ENCODE results near the gene MED25. TPM values are rescaled to one million over a fixed set of nuclear protein-coding genes. Genes with fewer than 3 reads are reported as not detected.

Gene MED25
- total RNA-seq, 1 donor from 2014 or later: 34.5 TPM

DNA sequence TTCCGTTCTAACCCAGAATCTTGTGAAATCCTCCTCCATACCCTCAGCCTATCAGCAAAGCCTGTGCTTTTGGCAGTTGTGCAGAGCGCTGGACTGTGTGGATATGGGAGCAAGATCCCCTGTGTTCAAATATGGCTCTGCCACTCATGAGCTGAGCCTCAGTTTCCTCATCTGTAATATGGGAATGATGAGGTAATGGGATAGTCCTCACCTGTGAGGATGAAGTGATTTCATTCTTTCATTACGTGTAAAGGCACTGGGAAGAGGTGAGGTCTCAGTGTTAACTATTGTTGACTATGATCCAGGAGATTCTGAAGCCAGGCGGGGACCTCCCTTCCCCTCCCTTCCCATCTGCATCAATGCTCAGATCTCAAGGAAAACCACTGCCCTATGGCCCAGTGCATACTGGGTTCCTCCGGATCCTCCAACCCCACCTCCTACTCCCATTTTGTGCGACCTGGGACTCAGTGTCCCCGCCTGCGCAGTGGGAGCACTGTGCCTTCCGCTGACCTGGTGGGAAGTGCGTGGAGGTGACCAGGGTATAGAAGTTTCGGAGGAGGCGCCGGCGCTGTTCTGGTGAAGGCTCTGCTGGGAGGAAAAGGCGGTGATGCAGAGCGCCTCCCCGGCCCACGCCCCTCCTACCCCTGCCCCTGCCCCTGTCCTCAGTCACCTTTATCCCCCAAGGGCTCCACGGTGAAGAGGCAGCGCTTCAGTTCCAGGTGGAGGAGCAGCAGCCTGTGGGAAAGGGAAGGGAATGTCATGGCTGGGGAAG is 10.0 kb upstream of the MED25 start:
- no peaks in the 10 kb centered on the region for H3K27me3 ChIP-seq (ENCODE audit: control insufficient read depth, insufficient read depth, low read length)
- DNase-seq (ENCODE audit: low read depth): no peak
- no peak overlapping the region for H3K4me3 ChIP-seq (ENCODE audit: low read depth, low read length)
- TF ChIP-seq, protein P1, sequence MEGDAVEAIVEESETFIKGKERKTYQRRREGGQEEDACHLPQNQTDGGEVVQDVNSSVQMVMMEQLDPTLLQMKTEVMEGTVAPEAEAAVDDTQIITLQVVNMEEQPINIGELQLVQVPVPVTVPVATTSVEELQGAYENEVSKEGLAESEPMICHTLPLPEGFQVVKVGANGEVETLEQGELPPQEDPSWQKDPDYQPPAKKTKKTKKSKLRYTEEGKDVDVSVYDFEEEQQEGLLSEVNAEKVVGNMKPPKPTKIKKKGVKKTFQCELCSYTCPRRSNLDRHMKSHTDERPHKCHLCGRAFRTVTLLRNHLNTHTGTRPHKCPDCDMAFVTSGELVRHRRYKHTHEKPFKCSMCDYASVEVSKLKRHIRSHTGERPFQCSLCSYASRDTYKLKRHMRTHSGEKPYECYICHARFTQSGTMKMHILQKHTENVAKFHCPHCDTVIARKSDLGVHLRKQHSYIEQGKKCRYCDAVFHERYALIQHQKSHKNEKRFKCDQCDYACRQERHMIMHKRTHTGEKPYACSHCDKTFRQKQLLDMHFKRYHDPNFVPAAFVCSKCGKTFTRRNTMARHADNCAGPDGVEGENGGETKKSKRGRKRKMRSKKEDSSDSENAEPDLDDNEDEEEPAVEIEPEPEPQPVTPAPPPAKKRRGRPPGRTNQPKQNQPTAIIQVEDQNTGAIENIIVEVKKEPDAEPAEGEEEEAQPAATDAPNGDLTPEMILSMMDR (IDR thresholded peaks at IDR 0.05; ENCODE audit: insufficient read depth, low read length, poor library complexity, severe bottlenecking): no peak
- H3K36me3 ChIP-seq (ENCODE audit: control insufficient read depth, insufficient read depth, low read length): no peaks in the 10 kb centered on the region

DNA sequence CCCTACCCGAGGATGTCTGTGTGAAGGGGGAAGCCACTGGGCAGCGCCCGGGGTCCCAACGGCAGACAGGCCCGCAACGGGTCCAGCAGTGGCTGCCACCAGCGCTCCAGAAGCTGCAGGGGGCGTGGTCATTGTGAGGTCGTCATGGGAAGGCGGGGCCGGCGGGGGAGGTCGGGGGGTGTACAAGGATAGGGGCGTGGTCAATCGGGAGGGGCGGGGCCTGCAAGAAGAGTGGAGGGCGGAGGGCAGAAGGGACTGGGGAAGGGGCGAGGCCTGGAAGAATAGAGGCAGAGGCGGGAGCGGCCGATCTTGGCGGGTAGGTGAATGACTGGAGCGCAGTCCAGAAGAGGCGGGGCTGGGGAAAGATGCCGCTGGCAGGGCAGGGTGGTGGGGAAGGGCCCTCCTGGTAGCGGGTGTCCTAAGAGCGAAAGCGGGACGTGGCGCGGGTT is 9.4 kb upstream of the MED25 start:
- DNase-seq (ENCODE audit: low read depth): peak; percentile 28
- Histone ChIP-seq H3K27me3 (ENCODE audit: control insufficient read depth, insufficient read depth, low read length) (no peaks in the 10 kb centered on the region), H3K36me3 (ENCODE audit: control insufficient read depth, insufficient read depth, low read length) (no peaks in the 10 kb centered on the region), H3K4me3 (ENCODE audit: low read depth, low read length) (peak overlapping the region; percentile 51)
- TF ChIP-seq, protein P1 (IDR thresholded peaks at IDR 0.05; ENCODE audit: insufficient read depth, low read length, poor library complexity, severe bottlenecking): no peak

DNA sequence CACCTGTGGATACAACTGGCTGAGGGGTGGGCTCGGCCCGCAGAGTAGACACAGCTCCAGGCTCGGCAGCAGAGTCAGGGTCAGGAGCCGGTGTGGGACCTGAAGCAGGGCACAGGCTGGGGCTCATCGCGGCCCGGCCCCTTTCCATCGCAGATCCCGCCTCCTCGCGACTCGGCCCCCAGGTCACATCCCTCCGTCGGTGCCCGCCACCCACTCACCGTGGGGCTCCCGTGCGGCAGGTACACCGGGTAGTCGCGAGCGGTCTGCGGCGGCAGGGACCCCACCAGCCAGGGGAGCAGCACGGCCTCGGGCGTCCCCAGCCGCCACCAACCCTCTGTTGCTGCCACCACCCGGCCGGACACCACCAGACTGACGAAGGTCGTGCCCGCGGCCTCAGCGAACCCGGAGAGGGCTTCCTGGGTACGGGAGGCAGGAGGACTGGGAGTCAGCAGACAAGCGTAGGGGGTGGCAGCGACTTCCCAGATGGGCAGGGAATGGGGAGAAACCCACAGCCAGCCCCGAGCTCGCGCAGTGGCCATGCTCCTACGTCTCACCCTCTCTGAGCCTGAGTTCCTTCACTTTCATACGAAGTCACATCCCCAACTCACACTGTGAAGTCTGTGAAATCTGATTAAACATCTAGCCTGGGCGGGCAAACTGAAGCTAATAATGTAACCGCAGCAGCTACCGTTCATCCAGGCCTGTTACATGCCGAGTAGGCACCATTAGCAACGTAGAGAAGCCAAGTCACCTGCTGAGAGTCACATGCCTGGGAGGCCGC is 8.7 kb upstream of the MED25 start:
- Histone ChIP-seq H3K4me3 (ENCODE audit: low read depth, low read length) (peak overlapping the region; percentile 51), H3K36me3 (ENCODE audit: control insufficient read depth, insufficient read depth, low read length) (no peaks in the 10 kb centered on the region), H3K27me3 (ENCODE audit: control insufficient read depth, insufficient read depth, low read length) (no peaks in the 10 kb centered on the region)
- no peak for DNase-seq (ENCODE audit: low read depth)
- TF ChIP-seq, protein P1 (IDR thresholded peaks at IDR 0.05; ENCODE audit: insufficient read depth, low read length, poor library complexity, severe bottlenecking): peak; percentile 4

DNA sequence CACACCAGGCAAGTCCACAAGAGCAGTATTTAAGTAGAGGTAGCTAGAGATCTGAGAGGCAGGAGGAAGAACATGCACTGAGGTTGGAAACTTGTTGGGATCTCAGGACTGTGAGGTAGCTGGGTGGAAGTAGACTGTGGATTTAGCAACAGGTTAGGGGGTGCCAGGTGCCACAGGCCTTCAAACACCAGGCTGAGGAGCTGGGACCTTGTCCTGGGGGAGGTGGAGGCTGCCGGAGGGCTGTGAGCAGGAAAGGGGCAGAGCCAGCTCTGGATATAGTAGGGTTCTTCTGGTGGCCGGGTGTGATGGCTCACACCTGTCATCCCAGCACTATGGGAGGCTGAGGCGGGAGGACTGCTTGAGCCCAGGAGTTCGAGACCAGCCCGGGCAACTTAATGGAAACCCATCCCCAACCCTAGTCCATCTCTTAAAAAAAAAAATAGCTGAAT is 8.1 kb upstream of the MED25 start:
- Histone ChIP-seq H3K4me3 (ENCODE audit: low read depth, low read length) (no peak overlapping the region), H3K36me3 (ENCODE audit: control insufficient read depth, insufficient read depth, low read length) (no peaks in the 10 kb centered on the region), H3K27me3 (ENCODE audit: control insufficient read depth, insufficient read depth, low read length) (no peaks in the 10 kb centered on the region)
- no peak for DNase-seq (ENCODE audit: low read depth)
- TF ChIP-seq, protein P1 (IDR thresholded peaks at IDR 0.05; ENCODE audit: insufficient read depth, low read length, poor library complexity, severe bottlenecking): no peak

DNA sequence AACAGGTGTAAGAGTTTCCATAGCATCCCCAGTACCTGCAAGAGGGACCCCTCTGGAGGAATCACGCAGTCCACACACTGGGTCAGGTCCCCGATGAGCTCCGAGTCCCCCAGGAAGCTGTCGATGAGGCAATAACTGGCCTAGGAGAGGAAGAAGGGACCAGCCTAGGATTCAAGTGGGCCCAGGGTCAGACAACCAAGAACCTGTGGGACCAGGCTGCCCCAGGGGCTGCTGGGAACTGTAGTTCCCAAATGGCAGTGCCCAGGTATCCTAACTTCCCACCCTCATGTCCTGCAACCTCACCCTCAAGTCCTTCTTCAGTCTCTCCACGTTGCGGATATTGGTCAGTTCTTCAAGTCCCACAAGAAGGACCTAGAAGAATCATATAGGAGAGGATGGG is 6.8 kb upstream of the MED25 start:
- TF ChIP-seq, protein P1 (IDR thresholded peaks at IDR 0.05; ENCODE audit: insufficient read depth, low read length, poor library complexity, severe bottlenecking): no peak

More for the DNA sequence above, 6.8 kb upstream of the MED25 start:
- no peak for DNase-seq (ENCODE audit: low read depth)
- H3K36me3 ChIP-seq (ENCODE audit: control insufficient read depth, insufficient read depth, low read length): no peaks in the 10 kb centered on the region
- H3K4me3 ChIP-seq (ENCODE audit: low read depth, low read length): no peak overlapping the region
- no peaks in the 10 kb centered on the region for H3K27me3 ChIP-seq (ENCODE audit: control insufficient read depth, insufficient read depth, low read length)

Measured in kidney epithelial cell (primary cell).